PFSK-1 (cell line): ENCODE measurements around the gene HBB.

Experiments used
- TAF1 ChIP-seq: IDR thresholded peaks from 2 replicates; pipeline ENCODE4 v1.6.1; 2012; ENCODE audit warnings: low read length, control low read depth, borderline replicate concordance; ENCODE audit not compliant: insufficient read depth
- TF ChIP-seq, protein P1 (sequence below), 2 experiments: IDR thresholded peaks; 2 replicates each; pipeline versions ENCODE4 v1.6.1 to v1.8.0; 2011 to 2012; ENCODE audit warnings: low read depth in 2 of 2, low read length in 2 of 2, control low read depth in 1 of 2, inconsistent platforms in 1 of 2, mild to moderate bottlenecking in 1 of 2, moderate library complexity in 1 of 2; ENCODE audit not compliant: insufficient read depth in 1 of 2

DNA sequence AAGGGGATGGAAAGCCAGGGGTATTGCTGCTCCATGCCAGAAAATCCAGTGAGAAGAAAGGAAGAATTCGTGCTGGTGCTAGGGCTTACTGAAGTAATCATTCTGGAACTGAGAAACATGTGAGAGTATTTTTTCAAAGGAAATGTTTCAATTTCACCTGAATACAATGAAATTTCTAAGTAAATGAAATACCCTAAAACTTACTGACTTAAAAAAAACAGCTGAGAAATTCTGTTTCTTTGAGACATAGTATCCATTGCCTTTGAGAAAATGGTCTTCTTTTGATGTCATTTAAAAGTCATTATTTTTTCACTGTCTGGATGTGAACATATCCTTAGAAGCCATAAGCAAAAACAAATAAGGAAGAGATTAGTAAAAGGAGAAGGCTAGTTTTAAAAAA is 26.3 kb downstream of the HBB start, which contains the start of gene OR51V1:
- no peak for TF ChIP-seq TAF1
- TF ChIP-seq, protein P1, sequence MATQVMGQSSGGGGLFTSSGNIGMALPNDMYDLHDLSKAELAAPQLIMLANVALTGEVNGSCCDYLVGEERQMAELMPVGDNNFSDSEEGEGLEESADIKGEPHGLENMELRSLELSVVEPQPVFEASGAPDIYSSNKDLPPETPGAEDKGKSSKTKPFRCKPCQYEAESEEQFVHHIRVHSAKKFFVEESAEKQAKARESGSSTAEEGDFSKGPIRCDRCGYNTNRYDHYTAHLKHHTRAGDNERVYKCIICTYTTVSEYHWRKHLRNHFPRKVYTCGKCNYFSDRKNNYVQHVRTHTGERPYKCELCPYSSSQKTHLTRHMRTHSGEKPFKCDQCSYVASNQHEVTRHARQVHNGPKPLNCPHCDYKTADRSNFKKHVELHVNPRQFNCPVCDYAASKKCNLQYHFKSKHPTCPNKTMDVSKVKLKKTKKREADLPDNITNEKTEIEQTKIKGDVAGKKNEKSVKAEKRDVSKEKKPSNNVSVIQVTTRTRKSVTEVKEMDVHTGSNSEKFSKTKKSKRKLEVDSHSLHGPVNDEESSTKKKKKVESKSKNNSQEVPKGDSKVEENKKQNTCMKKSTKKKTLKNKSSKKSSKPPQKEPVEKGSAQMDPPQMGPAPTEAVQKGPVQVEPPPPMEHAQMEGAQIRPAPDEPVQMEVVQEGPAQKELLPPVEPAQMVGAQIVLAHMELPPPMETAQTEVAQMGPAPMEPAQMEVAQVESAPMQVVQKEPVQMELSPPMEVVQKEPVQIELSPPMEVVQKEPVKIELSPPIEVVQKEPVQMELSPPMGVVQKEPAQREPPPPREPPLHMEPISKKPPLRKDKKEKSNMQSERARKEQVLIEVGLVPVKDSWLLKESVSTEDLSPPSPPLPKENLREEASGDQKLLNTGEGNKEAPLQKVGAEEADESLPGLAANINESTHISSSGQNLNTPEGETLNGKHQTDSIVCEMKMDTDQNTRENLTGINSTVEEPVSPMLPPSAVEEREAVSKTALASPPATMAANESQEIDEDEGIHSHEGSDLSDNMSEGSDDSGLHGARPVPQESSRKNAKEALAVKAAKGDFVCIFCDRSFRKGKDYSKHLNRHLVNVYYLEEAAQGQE (IDR thresholded peaks at IDR 0.05; ENCODE audit: insufficient read depth in 1 of 2, low read depth in 2 of 2, low read length in 2 of 2), result no peak
